Stimulated activated CD8-positive, alpha-beta memory T cell treated with anti-CD3 and anti-CD28 coated beads, Interleukin-15, amount 100 ng/mL, for 24 hours (primary cell): ENCODE data around the gene CLCN5.

Experiments used
- DNase-seq: peaks from one replicate; pipeline ENCODE4 v3.0.0-alpha.2; 2020; ENCODE audit warnings: low read depth

Gene CLCN5

GRCh38 chrX:50088645-50089044 lies 166.2 kb downstream of the CLCN5 start:
- DNase-seq = no peak

DNA sequence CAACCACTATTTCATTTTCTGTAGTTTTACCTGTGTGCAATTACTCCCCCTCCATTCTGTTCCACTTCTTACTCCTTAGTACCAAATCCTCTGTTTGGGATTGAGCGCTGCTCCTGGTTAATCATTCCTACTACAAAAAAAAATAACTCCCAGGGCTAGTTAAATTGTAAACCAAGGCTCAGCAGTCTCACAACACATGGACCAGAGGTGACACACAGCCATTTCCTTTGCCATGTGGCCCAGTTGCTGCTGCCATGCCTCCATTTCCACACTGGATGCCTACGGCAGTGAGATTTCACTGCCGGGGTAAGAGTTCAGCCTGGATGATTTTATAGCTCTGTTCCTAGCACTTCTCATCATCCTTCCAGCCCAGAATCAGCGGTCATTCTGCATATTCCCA lies 171.2 kb downstream of the CLCN5 start:
- no peak for DNase-seq

GRCh38 chrX:50097071-50097470 lies 174.7 kb downstream of the CLCN5 start:
- DNase-seq = no peak

GRCh38 chrX:50098241-50098640 lies 175.8 kb downstream of the CLCN5 start:
- DNase-seq = no peak

DNA sequence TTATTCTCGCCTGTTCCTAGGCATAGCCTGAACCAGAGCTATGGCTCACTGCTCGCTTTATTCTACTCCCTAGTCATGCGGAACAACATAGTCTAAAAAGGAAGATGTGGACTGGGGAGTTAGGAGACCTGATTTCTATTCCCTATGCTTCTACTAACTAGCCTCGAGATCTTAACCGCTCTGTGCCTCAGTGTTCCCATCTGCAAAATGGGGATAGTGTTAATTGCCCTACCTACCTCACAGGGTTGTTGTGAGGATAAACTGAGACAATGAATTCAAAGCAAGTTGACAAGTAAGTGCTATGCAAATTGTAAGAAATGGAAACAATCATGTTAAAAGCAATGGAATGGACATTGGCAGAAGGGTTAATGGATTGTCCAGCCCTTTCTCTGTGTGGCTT lies 176.4 kb downstream of the CLCN5 start:
- no peak for DNase-seq

GRCh38 chrX:50099331-50099730 lies 176.9 kb downstream of the CLCN5 start:
- DNase-seq = no peak

- DNase-seq = no peak
These were observed 177.8 kb downstream of the CLCN5 start for GRCh38 chrX:50100188-50100587.

DNA sequence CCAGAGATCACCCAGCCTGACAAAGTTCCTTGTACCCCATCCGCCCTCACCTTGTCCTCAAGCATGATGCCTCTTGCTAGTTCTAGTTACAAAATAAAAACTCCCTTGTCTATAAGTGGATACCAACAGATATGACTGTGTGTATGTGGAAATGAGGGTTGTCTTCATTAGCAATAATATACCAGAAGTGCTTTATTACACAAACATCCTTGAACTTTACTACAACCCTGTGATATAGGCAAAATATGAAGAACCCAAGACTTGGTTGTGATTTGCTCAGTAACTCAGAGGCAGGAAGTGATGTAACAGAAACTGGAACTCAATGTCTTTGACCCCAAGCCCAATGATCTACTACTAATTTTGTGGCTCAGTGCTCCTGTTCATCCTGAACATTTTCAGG lies 180.8 kb downstream of the CLCN5 start:
- DNase-seq = no peak

DNA sequence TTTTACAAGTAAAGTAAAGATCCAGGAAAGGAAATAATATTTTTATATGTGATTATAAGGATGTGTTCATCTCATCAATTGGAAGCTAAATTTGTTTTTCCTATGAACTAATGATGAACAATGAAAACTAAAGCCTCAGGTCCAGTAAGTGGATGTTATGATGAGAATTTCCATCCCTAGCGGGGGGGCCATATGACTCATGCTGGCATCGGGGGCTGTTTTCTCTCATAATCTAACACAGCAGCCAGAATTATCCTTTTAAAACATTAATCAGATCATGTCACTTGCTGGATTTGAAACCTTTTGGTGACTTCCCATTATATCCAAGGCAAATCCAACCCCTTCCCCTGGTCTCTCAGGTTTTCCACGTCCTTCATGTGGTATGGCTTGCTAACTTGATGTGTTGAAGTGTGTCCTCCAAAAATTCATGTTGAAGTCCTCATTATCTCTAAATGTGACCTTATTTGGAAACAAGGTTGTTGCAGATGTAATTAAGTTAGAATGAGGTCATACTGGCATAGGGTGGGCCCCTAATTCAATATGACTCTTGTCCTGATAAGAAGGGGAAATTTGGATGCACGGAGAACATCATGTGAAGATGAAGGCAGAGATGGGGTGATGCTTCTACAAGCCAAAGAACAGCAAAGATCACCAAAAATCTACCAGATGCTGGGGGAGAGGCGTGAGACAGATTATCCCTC lies 181.6 kb downstream of the CLCN5 start:
- no peak for DNase-seq

DNA sequence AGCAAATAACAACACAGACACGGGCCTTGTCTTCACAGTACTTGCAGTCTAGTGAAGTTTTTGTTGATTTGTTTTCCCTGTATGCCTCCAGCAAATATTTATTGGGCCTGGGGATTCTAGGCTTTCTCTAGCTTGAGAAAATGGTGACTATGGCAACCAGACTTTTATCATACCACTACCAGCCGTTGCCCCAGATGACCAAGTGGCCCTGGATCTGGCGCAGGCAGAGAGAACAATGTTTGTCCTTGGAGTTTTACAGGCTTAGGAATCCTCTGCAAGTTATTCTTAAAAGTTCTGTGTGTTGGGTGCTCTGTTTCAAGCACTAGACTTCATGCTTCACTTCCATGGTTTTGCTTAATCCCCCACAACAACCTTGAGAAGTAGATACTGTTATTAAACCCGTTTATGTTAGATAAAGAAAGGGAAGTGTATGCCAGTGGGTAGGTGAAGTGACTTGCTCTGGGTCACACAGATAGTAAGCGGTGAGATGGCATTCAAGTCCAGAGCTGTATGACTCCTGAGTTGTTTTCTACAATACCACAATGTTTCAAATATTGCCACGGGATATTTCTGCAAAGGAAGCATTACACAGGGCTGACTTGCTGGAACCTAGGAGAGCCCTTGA lies 183.8 kb downstream of the CLCN5 start:
- DNase-seq = no peak

DNA sequence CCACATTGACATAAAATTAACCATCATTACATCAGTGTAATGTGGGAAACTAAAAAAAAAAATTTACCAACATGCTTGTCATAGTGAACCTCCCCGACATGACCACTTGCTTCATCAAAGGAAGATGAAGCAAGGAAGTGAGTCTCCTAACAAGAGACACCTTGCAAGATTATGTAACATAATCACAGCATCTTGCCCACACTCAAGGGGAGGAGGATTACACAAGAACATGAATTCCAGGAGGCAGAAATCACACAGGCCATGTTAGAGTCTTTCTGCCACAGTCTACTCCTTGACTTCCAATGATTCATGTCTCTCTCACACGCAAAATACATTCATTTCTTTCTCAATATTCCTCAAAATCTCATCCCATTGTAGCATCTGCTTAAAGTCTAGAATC lies 185.1 kb downstream of the CLCN5 start:
- DNase-seq = no peak

GRCh38 chrX:50108264-50108663 lies 185.9 kb downstream of the CLCN5 start:
- DNase-seq = no peak

DNA sequence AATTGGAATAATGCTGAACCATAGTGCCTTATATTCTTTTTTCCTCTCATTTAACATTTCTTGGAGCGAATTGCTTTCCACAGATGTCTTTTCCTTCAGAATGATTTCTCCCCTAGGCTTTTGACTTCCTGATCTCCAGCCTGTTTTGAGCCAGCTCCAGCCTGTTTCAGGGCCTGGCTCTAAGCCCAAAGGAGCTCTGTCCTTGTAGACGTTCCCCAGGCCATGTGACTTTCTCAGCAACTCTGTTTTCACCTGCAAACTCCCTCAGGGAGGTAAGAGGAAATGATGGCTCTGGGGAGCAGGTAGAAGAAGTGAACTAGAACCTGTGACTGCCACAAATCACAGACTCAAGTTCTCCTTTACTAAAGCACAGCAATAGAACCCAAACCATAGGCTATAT lies 189.3 kb downstream of the CLCN5 start:
- DNase-seq = no peak

DNA sequence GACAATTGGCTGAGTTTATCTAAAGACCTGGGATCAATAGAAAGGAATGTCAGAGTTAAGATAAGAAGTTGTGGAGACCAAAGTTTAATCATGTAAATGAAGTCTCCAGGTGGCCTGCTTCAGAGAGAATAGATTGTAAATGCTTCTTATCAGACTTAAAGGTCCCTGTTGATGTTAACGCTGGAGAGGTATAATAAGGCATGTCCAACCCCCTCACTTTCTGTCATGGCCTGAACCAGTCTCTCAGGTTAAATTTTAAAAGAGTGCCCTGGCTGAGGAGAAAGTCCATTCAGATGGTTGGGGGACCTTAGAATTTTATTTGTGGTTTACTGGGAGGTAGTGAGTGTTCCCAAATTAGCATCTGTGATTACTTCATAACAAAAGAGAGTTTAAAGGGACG lies 191.7 kb downstream of the CLCN5 start:
- no peak for DNase-seq

DNA sequence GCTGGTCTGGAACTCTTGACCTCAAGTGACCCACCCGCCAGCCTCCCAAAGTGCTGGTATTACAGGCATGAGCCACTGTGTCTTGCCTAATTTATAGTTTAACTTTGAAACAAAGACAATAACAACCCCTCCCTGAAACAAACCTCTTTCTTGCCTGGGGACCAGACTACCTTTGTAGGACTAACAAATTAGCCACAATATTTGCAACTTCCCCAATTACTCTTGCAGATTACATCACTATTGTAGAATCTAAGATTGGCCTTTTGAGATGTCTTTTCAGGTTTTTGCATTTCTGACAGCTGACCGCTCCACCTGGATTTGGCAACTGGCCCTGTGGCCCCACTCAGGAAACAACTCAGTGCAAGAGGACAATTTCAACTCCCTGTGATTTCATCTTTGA lies 193.6 kb downstream of the CLCN5 start:
- DNase-seq = no peak

DNA sequence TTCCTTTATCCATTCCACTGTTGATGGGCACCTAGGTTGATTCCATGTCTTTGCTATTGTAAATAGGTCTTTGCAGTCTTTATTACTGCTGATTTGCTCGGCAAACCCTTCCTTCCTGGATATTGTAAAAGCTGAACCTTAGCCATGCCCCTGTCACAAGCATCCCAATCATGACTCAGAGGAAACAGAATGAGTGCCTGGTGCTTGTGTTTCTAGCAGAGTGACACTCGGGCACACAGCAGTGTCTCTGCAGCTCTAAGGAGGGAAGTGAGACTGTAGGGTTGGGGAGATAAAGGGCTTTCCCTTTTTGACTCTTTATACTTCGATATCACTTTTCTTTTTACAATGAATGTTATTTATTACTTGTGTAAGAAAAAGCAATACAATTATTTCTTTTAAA lies 195.1 kb downstream of the CLCN5 start:
- DNase-seq = no peak

GRCh38 chrX:50125480-50125879 lies 203.1 kb downstream of the CLCN5 start:
- no peak for DNase-seq

GRCh38 chrX:50147972-50148371 lies 225.6 kb downstream of the CLCN5 start:
- no peak for DNase-seq
